ENCODE measurements around the gene TMEM39A.

- no peak for TF ChIP-seq CTCF (IDR thresholded peaks at IDR 0.05)
- peak; percentile 74 for TF ChIP-seq POLR2A (IDR thresholded peaks at IDR 0.05)
These were observed 35.0 kb upstream of the TMEM39A start, which contains the start of gene TIMMDC1 for GRCh38 chr3:119498186-119499011.

Data from ovary (tissue), 3 donors.